DMS53 treated with DMSO at 0.1 percent for 48 hours (cell line): ENCODE results near the gene TMEM201.

Experiments used
- DNase-seq: peaks from one replicate; lab custom pipeline; 2025; ENCODE audit not compliant: unreplicated experiment; lab: John Stamatoyannopoulos, UW

Gene TMEM201

DNA sequence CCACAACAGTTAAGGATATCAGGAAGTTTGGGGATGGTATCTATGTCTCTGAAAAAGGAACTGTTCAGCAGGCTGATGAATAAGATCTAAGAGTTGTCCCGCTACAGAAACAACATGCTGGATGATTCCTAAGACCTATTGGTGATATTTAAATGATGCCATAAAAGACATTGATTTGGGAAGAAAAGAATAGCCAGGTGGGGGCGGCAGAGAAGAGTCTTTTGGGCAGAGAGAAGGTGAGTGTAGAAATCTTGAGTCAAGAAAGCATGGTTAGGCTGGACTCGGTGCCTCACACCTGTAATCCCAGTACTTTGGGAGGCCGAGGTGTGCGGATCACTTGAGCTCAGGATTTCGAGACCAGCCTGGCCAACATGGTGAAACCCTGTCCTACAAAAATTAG is 11.8 kb upstream of the TMEM201 start:
- DNase-seq = no peak

DNA sequence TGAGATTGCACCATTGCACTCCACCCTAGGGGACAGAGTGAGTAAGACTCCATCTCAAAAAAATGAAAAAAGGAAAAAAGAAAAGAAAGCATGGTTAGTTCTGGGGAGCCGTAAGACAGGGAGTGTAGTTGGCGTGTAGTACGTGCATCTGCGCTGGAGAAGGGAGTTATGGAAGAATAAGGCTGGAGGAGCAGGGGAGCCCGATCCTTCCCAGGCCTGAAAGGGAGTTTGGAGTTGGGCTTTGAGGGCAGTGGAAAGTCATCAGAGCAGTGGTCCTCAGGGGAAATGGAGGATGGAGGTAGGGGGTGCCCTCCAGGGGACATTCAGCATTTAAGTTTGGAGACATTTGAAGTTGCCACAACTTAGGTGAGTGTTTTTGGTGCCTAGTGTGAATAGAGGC is 11.3 kb upstream of the TMEM201 start:
- DNase-seq = no peak

DNA sequence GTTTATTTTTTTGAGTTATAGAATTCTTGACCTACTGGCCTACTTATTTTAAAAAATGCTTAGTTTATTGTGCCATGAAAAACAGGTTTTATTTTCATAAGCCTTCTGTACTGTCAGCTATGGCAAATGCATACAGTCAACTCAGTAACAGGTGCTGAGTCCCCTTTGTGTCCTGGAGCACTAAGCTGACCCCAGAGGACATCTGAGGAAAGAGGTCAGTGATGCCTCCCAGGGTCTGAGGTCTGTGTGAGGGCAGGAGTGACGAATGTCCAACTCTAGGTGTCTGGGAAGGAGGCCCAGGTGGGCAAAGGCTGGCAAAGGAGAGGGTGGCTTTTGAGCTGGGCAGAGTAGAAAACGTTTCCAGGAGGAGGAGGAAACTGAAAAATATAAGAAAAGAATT is 7.8 kb upstream of the TMEM201 start:
- DNase-seq = no peak

DNA sequence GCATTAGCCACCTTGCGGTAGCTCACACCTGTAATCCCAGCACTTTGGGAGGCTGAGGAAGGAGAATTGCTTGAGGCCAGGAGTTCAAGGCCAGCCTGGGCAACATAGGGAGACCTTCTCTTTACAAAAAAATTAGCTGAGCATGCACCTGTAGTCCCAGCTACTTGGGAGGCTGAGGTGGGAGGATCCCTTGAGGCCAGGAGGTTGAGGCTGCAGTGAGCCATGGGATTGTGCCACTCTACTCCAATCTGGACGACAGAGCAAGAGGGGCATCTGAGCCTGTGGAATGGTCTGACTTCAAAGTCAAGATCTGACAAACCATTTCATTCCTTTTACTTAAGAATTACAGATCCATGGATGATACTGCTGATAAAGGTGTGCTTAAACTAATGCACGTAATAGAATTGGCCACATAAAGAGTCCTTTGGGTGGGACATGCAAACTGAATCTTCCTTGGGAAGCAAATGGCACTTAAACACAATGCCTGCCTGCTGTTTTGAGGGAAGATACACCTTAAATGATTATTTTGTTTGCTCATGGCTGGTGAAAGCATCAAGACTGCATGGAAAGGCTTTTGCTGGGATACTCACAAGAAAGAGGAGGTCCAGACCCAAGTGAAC is 2.5 kb upstream of the TMEM201 start:
- no peak for DNase-seq

DNA sequence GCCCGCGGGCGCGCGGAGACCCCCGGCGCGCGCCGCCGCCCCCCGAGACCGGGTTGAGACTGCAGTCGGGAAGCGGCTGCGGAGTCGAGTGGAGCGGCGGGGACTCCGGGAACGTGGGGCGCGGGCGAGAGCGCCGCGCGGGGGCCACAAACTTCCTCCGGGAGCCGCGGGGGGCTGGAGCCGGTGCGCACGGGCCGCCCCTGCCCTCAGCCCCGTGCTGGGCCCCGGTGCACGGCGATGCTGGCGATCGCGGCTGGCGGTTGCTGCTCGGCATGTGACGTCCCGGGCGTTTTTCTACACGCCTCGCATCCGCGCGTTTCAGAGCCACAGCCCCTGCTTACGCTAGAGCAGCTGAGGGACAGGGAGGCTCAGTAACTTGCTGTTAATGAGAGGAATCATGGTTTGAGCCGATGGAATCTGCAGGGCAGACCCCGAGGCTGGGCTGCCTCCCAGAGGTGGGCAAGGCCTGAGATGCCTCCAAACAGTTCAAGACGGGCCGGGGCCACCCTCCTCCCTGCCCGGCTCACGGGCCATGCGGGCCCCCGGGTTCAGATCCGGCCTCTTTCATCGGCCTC is 520 bp downstream of the TMEM201 start:
- DNase-seq = peak; percentile 20

DNA sequence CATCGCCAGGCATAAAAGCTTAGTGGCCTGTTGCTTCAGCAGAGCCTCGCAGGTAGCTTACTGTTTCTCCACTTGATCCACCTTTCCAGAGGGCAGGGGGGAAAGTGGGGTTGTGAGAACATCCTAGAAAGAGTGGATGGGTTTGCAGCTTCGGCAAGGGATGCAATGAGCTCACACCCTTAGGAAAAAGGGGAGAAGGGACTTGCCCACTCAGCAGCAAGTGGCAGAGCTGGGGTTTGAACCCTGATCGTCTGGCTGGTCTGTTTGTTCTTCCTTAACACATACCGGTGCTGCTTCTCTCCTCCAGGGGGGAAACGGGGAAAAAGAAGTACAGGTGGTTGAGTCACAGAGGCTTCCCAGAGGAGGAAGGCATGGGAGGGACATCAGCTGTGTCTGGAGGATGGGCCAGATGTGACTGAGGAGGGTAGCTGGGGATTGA is 1.0 kb downstream of the TMEM201 start:
- DNase-seq = no peak

DNA sequence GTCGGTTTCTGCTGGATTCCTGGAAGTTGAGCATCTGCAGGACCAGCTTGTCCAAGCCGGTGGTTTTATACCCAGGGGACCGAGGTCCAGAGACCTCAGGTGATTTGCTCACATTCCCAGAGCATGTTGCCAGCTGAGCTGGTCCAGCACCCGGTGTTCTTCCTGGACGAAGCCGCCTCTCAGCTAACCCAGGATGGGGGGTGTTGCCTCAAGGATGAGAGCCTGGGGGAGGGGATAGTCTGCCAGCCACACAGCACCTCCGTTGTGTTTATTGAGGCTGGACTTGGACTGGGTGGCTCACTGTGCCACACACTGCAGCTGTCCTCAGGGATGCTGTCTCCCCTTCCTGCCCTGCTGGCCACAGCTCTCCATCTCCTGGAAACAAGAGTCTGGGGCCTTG is 1.5 kb downstream of the TMEM201 start:
- DNase-seq = no peak

DNA sequence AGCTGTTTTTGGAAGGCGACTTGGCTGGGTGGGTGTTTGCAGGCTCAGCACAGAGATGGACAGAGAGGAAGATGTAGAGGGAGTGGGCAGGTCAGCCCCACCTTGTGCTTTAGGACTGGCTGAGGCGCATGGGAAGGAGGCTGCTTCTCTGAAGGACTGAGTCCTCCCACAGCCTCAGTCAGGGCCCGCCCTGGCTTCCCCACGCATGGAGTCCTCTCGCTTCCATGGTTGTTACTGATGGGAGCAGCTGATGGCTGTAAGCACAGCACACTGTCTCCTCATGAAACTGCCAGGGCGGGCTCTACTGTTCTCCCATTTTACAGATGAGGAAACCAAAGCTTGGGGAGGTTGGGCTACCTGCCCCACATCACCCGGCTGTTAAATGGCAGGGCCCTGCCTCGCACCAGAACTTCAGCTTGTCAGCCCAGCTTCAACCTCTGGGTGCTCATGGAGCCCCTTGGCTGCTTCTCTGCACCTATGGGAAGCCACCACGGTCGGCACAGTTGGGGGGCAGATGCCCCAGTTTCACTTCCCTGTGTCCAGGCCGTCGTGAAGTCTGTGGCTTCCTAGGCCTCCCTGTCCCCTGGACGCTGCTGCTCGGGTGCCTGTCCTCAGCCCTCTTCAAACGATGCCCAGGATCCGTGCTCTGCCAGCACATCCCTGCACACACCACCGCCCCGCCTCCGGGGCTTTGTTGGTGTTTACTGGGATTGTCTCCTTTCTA is 2.4 kb downstream of the TMEM201 start:
- DNase-seq = no peak

DNA sequence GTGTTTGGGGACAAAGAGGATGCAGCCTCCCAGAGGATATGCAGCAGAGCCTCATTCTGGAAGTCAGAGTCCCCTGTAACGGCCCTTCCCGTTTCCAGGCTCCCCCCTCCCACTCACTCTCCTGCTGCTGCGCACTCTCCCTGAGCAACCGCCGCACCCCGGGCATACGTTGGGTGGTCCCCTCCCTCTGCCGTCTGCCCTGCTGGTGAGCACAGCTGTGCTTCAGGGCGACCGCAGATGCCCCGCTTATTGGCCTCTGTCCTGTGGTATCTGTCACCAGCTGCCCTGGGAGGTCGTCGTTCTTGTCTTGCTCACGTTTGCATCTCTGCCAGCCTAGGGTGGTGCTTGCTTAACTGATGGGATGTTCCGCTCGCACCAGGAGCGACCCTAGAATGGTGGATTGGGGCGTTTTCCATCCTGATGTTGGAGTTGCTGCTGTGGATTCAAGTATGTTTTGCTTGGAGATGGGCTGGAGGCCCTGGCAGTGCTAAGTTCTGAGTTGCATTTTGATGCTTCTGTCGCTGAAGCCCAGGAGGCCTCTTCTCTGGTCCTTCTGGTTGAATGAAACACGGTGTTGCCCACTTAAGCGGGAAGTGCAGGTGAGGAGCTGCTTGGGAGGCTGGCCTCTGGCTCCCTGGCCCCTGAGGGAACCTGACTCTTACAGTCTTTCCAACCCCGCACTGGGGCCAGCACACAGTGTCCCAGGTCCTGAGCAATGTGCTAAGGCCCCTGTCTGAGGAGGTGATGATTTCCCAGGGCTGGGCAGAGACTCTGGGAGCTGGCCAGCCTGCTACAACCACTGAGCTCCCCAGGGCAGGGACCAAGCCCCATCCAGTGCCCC is 3.2 kb downstream of the TMEM201 start:
- DNase-seq = no peak

DNA sequence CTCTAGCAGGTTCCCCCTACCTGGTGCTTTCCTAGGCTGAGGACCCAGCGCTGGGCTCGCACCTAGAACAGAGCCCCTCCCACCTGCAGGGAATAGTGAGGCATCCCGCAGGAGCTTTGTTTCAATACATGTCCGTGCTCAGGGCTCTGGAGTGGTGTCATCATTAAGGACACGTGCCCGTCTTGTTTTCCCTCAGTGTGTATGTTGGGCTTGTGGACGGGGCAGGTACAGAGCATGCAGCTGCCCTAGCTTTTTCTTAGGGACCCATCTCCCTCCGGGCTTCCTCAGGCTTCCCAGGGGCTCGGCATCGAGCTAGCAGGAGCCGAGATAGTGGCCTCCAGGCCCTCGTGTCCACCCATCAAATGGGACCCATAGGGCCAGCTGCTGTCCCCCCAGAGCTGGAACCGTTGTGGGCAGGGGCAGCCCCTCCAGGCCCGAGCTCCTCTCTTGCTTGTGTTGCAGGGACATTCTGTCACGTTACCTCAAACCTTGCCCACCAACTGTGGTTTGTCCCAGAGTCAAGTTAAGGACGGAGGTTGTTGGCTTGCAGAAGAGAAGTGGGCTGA is 3.9 kb downstream of the TMEM201 start:
- no peak for DNase-seq

DNA sequence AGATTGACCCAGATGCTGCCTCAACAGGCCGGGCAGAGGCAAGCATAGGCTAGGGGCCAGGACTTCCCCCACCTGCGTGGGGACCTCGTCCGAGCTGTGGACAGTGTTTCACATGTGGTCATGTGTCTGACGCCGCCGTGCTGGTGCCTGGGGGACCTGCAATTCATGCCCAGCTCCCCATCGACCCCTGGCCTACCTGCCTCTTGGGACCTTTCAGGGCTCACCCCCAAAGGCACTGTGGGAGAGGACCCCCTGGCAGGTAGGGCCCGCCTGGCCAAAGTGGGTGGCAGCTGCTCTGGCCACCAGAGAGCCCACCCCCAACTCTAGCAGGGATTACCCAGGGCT is 4.4 kb downstream of the TMEM201 start:
- no peak for DNase-seq

DNA sequence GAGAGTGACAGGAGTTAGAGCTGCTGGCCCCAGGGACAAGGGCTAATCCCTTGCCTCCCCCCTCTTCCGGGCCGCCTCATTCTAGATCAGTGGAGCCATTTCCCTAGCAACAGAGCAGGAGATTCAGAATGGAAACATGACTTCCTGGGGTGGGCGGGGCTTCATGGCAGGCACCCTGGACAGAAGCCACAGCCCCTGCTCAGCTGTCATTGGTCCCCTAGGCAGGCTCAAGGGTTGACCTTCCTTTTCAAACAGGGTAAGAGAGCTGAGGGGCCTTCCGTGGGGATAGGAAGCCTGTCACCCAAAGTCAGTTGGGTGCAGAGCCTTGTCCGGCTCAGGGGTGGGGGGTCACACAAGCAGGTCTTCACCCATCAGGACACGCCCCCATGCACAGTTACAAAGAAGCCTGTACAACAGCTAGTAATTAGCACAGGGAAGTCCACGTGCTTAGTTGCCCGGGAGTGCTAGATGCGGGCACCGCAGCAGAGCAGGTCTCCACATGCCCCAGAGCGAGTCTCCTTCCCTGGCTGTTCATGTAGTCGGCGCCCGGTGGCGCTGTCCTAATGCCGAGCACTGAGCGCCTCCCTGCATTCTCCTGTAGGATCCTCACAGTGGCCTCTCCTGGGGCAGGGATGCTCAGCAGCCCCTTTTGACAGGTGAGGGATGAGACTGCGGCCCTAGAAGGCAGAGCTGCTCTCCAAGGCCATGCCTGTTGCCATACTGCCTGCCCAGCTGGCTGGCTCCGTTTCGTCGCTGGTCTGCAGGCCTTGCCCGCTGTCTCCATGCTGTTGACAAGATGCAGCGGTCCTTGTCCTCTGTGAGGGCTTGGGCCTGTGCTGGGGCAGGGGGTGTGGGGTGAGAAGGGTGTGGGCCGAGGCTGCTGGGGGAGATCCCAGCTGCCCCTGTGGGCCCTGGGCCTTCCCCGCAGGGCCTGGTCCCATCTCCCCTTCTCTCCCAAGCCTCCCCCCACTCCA is 5.1 kb downstream of the TMEM201 start:
- peak; percentile 47 for DNase-seq

DNA sequence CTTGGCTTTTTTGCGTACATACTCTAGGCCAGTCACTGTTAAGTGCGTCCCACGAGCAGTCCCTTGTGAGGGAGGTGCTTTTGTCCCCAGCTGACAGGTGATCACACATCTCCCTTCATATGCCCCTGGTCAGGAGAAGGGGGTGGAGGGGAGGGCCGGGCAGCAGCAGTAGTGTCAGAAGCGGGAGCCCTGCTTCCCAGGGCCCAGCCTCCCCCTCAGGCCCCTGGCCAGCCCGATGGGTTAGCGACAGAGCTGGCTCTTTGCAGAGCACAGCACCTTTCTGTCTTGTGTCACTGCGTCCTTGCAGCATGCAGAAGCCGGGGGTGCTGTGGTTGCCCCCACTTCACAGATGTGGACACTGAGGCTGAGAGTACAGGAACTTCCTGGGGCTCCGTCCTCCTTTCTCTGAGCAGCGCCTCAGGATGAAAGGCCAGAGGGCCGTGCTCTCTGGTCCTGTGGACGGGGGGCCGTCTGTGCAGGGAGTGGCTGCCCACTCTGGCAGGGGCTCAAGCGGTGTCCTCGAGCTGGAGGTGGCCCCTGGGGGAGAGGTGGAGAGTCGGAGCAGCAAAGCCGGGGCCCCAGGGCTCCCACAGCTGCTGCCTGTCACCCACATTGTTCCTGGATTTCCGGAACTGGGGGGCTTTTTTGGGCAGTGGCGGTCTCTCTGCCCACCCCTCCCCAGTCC is 5.9 kb downstream of the TMEM201 start:
- DNase-seq = no peak

DNA sequence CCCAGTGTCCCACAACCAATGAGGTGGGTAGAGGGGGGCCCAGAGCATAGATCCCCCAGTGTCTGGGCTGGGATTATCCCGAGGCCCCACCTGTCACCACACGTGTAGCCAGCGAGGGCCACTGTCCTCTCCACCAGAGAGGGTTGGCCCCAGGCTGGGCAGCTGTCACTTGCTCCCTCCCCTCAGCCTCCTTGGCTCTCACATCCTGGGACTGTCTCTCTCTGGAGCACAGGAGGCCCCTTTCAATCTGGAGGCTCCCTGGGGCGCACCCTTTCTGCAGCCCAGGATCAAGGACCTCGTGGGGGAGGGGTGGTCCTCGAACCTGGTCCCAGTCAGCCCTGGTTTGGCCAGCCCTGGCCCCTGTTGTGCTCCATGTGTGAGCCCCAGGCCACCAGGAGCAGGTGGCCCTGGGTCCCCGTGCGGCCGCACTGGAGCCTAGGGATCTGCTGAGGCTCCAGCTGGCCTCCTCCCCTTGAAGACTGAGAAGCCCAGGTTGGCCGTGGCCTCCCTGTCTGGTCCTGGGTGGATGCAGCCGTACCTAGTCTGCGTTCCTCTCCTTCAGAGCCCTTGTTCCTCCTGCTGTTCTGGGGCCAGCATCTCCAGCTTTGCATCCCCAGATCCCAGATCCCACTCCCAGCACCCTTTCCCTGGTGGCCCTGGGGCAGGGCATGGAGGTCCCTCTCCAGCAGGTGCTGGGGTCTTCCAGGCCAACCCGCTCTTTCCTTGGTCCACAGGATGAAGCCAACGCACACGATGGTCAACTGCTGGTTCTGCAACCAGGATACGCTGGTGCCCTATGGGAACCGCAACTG is 6.7 kb downstream of the TMEM201 start:
- DNase-seq = no peak

DNA sequence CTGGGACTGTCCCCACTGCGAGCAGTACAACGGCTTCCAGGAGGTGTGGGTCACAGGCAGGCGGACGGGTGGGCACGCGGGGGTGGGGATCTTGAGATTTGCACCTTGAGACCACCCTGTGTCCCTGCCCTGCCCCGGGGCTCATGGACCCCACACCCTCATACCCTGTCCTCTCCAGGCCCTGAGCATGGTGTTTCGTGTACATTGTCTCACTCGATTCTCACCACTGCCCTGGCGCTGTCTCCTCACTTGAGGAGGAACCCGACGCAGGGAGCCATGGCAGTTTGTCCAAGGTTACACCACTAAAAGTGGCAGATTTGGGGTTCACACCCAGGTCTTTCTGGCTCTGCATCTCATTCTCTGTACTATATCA is 7.2 kb downstream of the TMEM201 start:
- DNase-seq = no peak

DNA sequence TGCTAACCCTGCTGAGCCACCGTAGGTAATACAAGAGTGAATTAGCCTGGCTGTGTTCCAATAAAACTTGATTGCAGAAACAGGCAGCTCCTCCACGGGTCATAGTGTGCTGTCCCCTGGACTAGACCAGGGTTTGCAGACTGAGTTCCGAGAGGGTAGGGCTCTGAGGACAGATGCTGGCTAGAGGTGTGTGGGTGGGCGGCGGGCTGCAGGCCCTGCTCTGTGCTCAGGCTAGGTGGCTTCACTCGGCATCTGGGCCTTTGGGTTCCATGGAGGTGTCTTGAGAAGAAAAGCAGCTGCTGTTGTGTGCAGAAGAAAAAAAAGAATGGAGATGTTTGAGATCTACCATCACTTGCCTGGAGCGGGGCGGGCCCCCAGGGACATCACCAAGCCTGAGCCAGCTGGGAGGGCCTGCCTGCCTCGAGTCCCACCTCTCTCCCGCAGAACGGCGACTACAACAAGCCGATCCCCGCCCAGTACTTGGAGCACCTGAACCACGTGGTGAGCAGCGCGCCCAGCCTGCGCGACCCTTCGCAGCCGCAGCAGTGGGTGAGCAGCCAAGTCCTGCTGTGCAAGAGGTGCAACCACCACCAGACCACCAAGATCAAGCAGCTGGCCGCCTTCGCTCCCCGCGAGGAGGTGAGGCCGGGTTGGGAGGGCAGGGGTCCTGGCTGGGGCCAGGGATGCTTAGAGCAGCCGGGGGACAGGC is 7.9 kb downstream of the TMEM201 start:
- DNase-seq = no peak

DNA sequence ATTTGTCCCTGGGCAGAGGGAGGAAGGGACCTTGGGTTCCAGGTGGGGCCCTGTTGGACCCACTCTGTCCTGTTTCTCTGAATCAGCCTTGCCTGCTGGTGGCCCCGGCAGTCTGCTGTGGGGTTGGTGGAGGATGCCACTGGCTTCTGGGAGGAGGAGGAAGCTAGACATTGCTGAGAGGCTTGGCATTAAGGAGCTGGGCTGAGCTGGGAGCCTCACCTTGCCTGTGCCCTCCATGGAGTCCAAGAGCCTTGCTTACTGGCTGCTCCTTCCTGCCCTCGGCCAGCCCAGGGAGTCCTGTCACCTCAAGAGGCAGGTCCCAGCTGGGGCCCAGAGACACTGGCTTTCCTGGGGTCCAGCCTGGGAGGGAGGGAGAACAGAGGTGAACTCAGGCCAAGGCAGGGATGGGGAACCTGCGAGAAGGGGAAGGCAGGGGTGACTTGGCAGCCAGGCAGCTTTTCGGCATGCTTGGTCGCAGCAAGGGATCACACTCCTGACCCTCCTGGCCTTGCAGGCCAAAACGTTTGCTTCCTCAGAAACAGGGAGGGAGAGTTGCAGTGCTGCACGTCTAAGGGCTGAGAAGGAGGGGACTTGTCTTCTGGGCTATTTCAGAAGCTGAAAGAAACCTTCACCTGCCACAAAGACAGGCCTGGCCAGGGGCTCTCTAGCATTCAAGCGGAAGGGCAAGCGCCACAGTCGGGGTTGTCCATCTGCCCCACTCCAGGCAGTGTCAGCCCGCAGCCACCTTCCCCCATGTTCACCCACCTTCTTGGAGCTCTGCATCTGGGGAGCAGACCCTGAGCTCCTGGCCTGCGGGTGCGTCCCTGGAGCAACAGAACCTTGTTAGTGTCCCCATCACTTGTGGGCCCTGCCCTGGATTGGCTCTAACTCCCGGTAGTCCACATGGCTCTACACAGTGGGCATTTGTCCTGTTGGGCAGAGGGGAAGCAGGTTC is 8.9 kb downstream of the TMEM201 start:
- DNase-seq = no peak
